Stimulated activated naive CD8-positive, alpha-beta T cell treated with anti-CD3 and anti-CD28 coated beads, Interleukin-15, Interleukin-2, amounts not matched to agents 100 ng/mL and 50 ng/mL, for 24 hours (primary cell): ENCODE results near the gene DNAH17.

Experiments used
- H3K27ac Mint-ChIP-seq: one replicate; pipeline ENCODE4 v1.8.0; 2021; ENCODE audit warnings: mild to moderate bottlenecking, mixed read lengths
- H3K27me3 Mint-ChIP-seq: one replicate; pipeline ENCODE4 v1.8.0; 2021; ENCODE audit warnings: mixed read lengths
- H3K36me3 Mint-ChIP-seq: one replicate; pipeline ENCODE4 v1.8.0; 2021; ENCODE audit warnings: low read depth, mixed read lengths
- H3K4me1 Mint-ChIP-seq: one replicate; pipeline ENCODE4 v1.8.0; 2021; ENCODE audit warnings: low read depth, mixed read lengths
- H3K4me3 Mint-ChIP-seq: one replicate; pipeline ENCODE4 v1.8.0; 2021; ENCODE audit warnings: mild to moderate bottlenecking, mixed read lengths
- H3K9me3 Mint-ChIP-seq: one replicate; pipeline ENCODE4 v1.8.0; 2021; ENCODE audit warnings: mixed read lengths

The DNAH17 gene

GRCh38 chr17:78421534-78422266 lies 155.5 kb downstream of the DNAH17 start:
- Mint-ChIP-seq H3K27ac (peak overlapping the region; percentile 52), H3K4me1 (peaks cover 22% of the 10 kb centered on the region), H3K4me3 (no peak overlapping the region), H3K9me3 (no peaks in the 10 kb centered on the region), H3K36me3 (peaks cover 45% of the 10 kb centered on the region), H3K27me3 (no peaks in the 10 kb centered on the region)

GRCh38 chr17:78421084-78421533 lies 156.1 kb downstream of the DNAH17 start:
- Mint-ChIP-seq H3K27me3 (no peaks in the 10 kb centered on the region), H3K4me1 (peaks cover 24% of the 10 kb centered on the region), H3K27ac (no peak overlapping the region), H3K36me3 (peaks cover 47% of the 10 kb centered on the region), H3K9me3 (no peaks in the 10 kb centered on the region), H3K4me3 (no peak overlapping the region)

- no peak overlapping the region for H3K27ac Mint-ChIP-seq
- H3K27me3 Mint-ChIP-seq = no peaks in the 10 kb centered on the region
- peaks cover 54% of the 10 kb centered on the region for H3K36me3 Mint-ChIP-seq
- no peaks in the 10 kb centered on the region for H3K9me3 Mint-ChIP-seq
- H3K4me1 Mint-ChIP-seq = peaks cover 29% of the 10 kb centered on the region
- H3K4me3 Mint-ChIP-seq = no peak overlapping the region
Observed at GRCh38 chr17:78419970-78420815, 157.0 kb downstream of the DNAH17 start.

- H3K36me3 Mint-ChIP-seq = peaks cover 54% of the 10 kb centered on the region
- H3K4me3 Mint-ChIP-seq = no peak overlapping the region
- peaks cover 47% of the 10 kb centered on the region for H3K4me1 Mint-ChIP-seq
- H3K27me3 Mint-ChIP-seq = no peaks in the 10 kb centered on the region
- no peak overlapping the region for H3K27ac Mint-ChIP-seq
- H3K9me3 Mint-ChIP-seq = no peaks in the 10 kb centered on the region
Observed at GRCh38 chr17:78418326-78419026, 158.7 kb downstream of the DNAH17 start.

GRCh38 chr17:78417531-78417909 lies 159.7 kb downstream of the DNAH17 start:
- no peaks in the 10 kb centered on the region for H3K9me3 Mint-ChIP-seq
- H3K4me1 Mint-ChIP-seq = peaks cover 56% of the 10 kb centered on the region
- H3K4me3 Mint-ChIP-seq = no peak overlapping the region
- no peaks in the 10 kb centered on the region for H3K27me3 Mint-ChIP-seq
- H3K36me3 Mint-ChIP-seq = peaks cover 51% of the 10 kb centered on the region
- no peak overlapping the region for H3K27ac Mint-ChIP-seq

- peaks cover 51% of the 10 kb centered on the region for H3K36me3 Mint-ChIP-seq
- H3K4me1 Mint-ChIP-seq = peaks cover 56% of the 10 kb centered on the region
- no peak overlapping the region for H3K4me3 Mint-ChIP-seq
- no peaks in the 10 kb centered on the region for H3K9me3 Mint-ChIP-seq
- no peaks in the 10 kb centered on the region for H3K27me3 Mint-ChIP-seq
- peak overlapping the region; percentile 79 for H3K27ac Mint-ChIP-seq
Observed at GRCh38 chr17:78416791-78417530, 160.2 kb downstream of the DNAH17 start.

GRCh38 chr17:78415821-78416711 lies 161.1 kb downstream of the DNAH17 start:
- no peak overlapping the region for H3K27ac Mint-ChIP-seq
- H3K36me3 Mint-ChIP-seq = peaks cover 44% of the 10 kb centered on the region
- peaks cover 54% of the 10 kb centered on the region for H3K4me1 Mint-ChIP-seq
- H3K27me3 Mint-ChIP-seq = no peaks in the 10 kb centered on the region
- no peak overlapping the region for H3K4me3 Mint-ChIP-seq
- H3K9me3 Mint-ChIP-seq = no peaks in the 10 kb centered on the region

GRCh38 chr17:78414178-78415162 lies 162.7 kb downstream of the DNAH17 start:
- Mint-ChIP-seq H3K27ac (peak overlapping the region; percentile 83), H3K36me3 (peaks cover 41% of the 10 kb centered on the region), H3K4me1 (peaks cover 52% of the 10 kb centered on the region), H3K9me3 (no peaks in the 10 kb centered on the region), H3K27me3 (no peaks in the 10 kb centered on the region), H3K4me3 (peak overlapping the region; percentile 44)

GRCh38 chr17:78412403-78412802 lies 164.8 kb downstream of the DNAH17 start:
- H3K27ac Mint-ChIP-seq = peak overlapping the region; percentile 83
- no peaks in the 10 kb centered on the region for H3K27me3 Mint-ChIP-seq
- peak overlapping the region; percentile 45 for H3K4me3 Mint-ChIP-seq
- H3K9me3 Mint-ChIP-seq = no peaks in the 10 kb centered on the region
- H3K4me1 Mint-ChIP-seq = peaks cover 56% of the 10 kb centered on the region
- H3K36me3 Mint-ChIP-seq = peaks cover 39% of the 10 kb centered on the region

- H3K36me3 Mint-ChIP-seq = peaks cover 35% of the 10 kb centered on the region
- no peaks in the 10 kb centered on the region for H3K9me3 Mint-ChIP-seq
- H3K4me3 Mint-ChIP-seq = no peak overlapping the region
- peak overlapping the region; percentile 70 for H3K27ac Mint-ChIP-seq
- peaks cover 49% of the 10 kb centered on the region for H3K4me1 Mint-ChIP-seq
- H3K27me3 Mint-ChIP-seq = no peaks in the 10 kb centered on the region
Observed at GRCh38 chr17:78411241-78411857, 165.8 kb downstream of the DNAH17 start.

GRCh38 chr17:78409191-78409928 lies 167.8 kb downstream of the DNAH17 start:
- Mint-ChIP-seq H3K4me3 (no peak overlapping the region), H3K27ac (peak overlapping the region; percentile 19), H3K36me3 (peaks cover 35% of the 10 kb centered on the region), H3K4me1 (peaks cover 35% of the 10 kb centered on the region), H3K9me3 (no peaks in the 10 kb centered on the region), H3K27me3 (no peaks in the 10 kb centered on the region)

- peak overlapping the region; percentile 12 for H3K27ac Mint-ChIP-seq
- no peak overlapping the region for H3K4me3 Mint-ChIP-seq
- H3K4me1 Mint-ChIP-seq = peaks cover 27% of the 10 kb centered on the region
- no peaks in the 10 kb centered on the region for H3K9me3 Mint-ChIP-seq
- H3K27me3 Mint-ChIP-seq = no peaks in the 10 kb centered on the region
- H3K36me3 Mint-ChIP-seq = peaks cover 43% of the 10 kb centered on the region
Observed at GRCh38 chr17:78408476-78409050, 168.6 kb downstream of the DNAH17 start.
